Naive B cell (primary cell): Measurements from ENCODE around the gene NRDE2. TPM values are rescaled to one million over a fixed set of nuclear protein-coding genes. Genes with fewer than 3 reads are reported as not detected.

Experiments
- ATAC-seq, 2 donors: fragments of 150-1000 bp; cut with Tn5 transposase; 2 replicates each; pipeline ENCODE4 v1.10.0; 2021; ENCODE audit warnings: low read depth in 2 of 2, mild to moderate bottlenecking in 2 of 2, moderate library complexity in 2 of 2
- DNase-seq: peaks from one replicate; pipeline ENCODE4 v3.0.0; 2022
- H3K27ac Mint-ChIP-seq, 6 donors: one replicate each; pipeline ENCODE4 v1.8.0; 2020 to 2022; ENCODE audit warnings: mild to moderate bottlenecking in 6 of 6, mixed read lengths in 6 of 6, moderate library complexity in 5 of 6, inconsistent platforms in 2 of 6
- H3K27me3 Mint-ChIP-seq, 3 donors: one replicate each; pipeline ENCODE4 v1.8.0; 2021 to 2022; ENCODE audit warnings: mixed read lengths in 3 of 3, mild to moderate bottlenecking in 1 of 3
- H3K36me3 Mint-ChIP-seq, 2 donors: one replicate each; pipeline ENCODE4 v1.8.0; 2020 to 2022; ENCODE audit warnings: mixed read lengths in 2 of 2, inconsistent platforms in 1 of 2, mild to moderate bottlenecking in 1 of 2
- H3K4me1 Mint-ChIP-seq, 3 donors: one replicate each; pipeline ENCODE4 v1.8.0; 2020 to 2022; ENCODE audit warnings: mixed read lengths in 3 of 3, inconsistent platforms in 1 of 3, mild to moderate bottlenecking in 1 of 3, moderate library complexity in 1 of 3
- H3K4me3 Mint-ChIP-seq, 8 donors: one replicate each; pipeline ENCODE4 v1.8.0; 2020 to 2022; ENCODE audit warnings: mild to moderate bottlenecking in 8 of 8, mixed read lengths in 8 of 8, moderate library complexity in 8 of 8, inconsistent platforms in 2 of 8
- H3K9me3 Mint-ChIP-seq, 7 donors: one replicate each; pipeline ENCODE4 v1.8.0; 2020 to 2022; ENCODE audit warnings: mixed read lengths in 7 of 7, mild to moderate bottlenecking in 5 of 7, inconsistent platforms in 2 of 7, moderate library complexity in 1 of 7
- polyA plus RNA-seq, 6 donors: library from polyadenylated mRNA; unstranded; fragments of 300-500 nt; fragmentation: Illumina TruSeq; gene quantifications; one replicate each; pipeline ENCODE4 v1.2.3, GENCODE V29; 2021; ENCODE audit warnings: low read depth in 6 of 6

Gene NRDE2
- polyA plus RNA-seq, 6 donors from 2014 or later, result 9.9 to 21.0 (median 15.2) TPM

GRCh38 chr14:90281756-90282155, 50.0 kb downstream of the NRDE2 start:
- Mint-ChIP-seq H3K36me3 (peaks cover 0 to 6% of the 10 kb centered on the region in 2 donors), H3K4me3 (no peak overlapping the region), H3K27ac (peak overlapping the region in 1 of 6 donors; percentile 62), H3K9me3 (no peaks in the 10 kb centered on the region), H3K4me1 (peaks cover 0 to 2% (median 0%) of the 10 kb centered on the region in 3 donors), H3K27me3 (no peaks in the 10 kb centered on the region)
- no peak for DNase-seq
- ATAC-seq, result no peak

- no peak for ATAC-seq
- DNase-seq, result no peak
- H3K4me1 Mint-ChIP-seq, result peaks cover 0 to 2% (median 0%) of the 10 kb centered on the region in 3 donors
- peaks cover 0 to 8% of the 10 kb centered on the region in 2 donors for H3K36me3 Mint-ChIP-seq
- H3K27ac Mint-ChIP-seq, result no peak overlapping the region
- no peak overlapping the region for H3K4me3 Mint-ChIP-seq
- H3K9me3 Mint-ChIP-seq, result no peaks in the 10 kb centered on the region
- H3K27me3 Mint-ChIP-seq, result no peaks in the 10 kb centered on the region
These were observed 50.5 kb downstream of the NRDE2 start for GRCh38 chr14:90281261-90281660.

GRCh38 chr14:90280096-90280495, 51.6 kb downstream of the NRDE2 start:
- Mint-ChIP-seq H3K9me3 (no peaks in the 10 kb centered on the region), H3K36me3 (peaks cover 0 to 4% of the 10 kb centered on the region in 2 donors), H3K4me1 (peaks cover 0 to 2% (median 0%) of the 10 kb centered on the region in 3 donors), H3K4me3 (no peak overlapping the region), H3K27ac (peak overlapping the region in 1 of 6 donors; percentile 44), H3K27me3 (no peaks in the 10 kb centered on the region)
- DNase-seq (no peak), ATAC-seq (no peak)

- no peaks in the 10 kb centered on the region for H3K9me3 Mint-ChIP-seq
- H3K27me3 Mint-ChIP-seq, result no peaks in the 10 kb centered on the region
- H3K36me3 Mint-ChIP-seq, result peaks cover 0 to 4% of the 10 kb centered on the region in 2 donors
- H3K27ac Mint-ChIP-seq, result no peak overlapping the region
- DNase-seq (no peak), ATAC-seq (no peak)
- no peak overlapping the region for H3K4me3 Mint-ChIP-seq
- H3K4me1 Mint-ChIP-seq, result peaks cover 0 to 2% (median 0%) of the 10 kb centered on the region in 3 donors
These were observed 53.3 kb downstream of the NRDE2 start for GRCh38 chr14:90278199-90279175.

- Mint-ChIP-seq H3K27ac (peak overlapping the region in 1 of 6 donors; percentile 89), H3K4me3 (no peak overlapping the region), H3K4me1 (peaks cover 0 to 2% (median 0%) of the 10 kb centered on the region in 3 donors), H3K27me3 (no peaks in the 10 kb centered on the region), H3K9me3 (no peaks in the 10 kb centered on the region), H3K36me3 (peaks cover 0 to 8% of the 10 kb centered on the region in 2 donors)
- ATAC-seq (no peak), DNase-seq (no peak)
These were observed 54.1 kb downstream of the NRDE2 start for GRCh38 chr14:90277581-90278198.

GRCh38 chr14:90276646-90277367, 54.9 kb downstream of the NRDE2 start:
- H3K27me3 Mint-ChIP-seq, result no peaks in the 10 kb centered on the region
- DNase-seq (no peak), ATAC-seq (no peak)
- H3K9me3 Mint-ChIP-seq, result no peaks in the 10 kb centered on the region
- H3K27ac Mint-ChIP-seq, result peak overlapping the region in 1 of 6 donors; percentile 89
- peaks cover 0 to 2% (median 0%) of the 10 kb centered on the region in 3 donors for H3K4me1 Mint-ChIP-seq
- no peak overlapping the region for H3K4me3 Mint-ChIP-seq
- peaks cover 0 to 8% of the 10 kb centered on the region in 2 donors for H3K36me3 Mint-ChIP-seq

DNA sequence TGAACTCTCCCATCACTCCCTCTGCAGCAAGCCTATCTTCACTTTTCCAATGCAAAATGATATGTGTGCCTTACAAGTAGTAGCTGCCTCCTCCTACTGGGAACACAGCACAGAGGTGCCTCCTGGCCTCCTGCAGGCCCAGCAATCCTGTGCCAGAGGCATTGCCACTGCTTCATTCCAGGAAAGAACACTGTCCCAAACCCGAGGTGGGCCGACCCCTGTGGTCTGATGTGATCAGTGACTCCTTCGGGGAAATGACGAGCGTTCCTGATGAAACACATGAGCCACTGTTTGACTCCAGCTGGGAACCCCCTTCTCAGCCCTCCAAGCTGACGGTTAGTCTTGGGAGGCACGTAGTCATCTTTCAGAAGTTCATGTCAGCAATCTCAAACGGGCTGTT, 55.9 kb downstream of the NRDE2 start:
- Mint-ChIP-seq H3K36me3 (peaks cover 0 to 8% of the 10 kb centered on the region in 2 donors), H3K27ac (peak overlapping the region in 2 of 6 donors; percentile 41 to 62), H3K4me3 (peak overlapping the region in 1 of 8 donors; percentile 24), H3K27me3 (no peaks in the 10 kb centered on the region), H3K4me1 (peaks cover 0 to 2% (median 0%) of the 10 kb centered on the region in 3 donors), H3K9me3 (no peaks in the 10 kb centered on the region)
- ATAC-seq (no peak), DNase-seq (no peak)

GRCh38 chr14:90275458-90275814, 56.3 kb downstream of the NRDE2 start:
- ATAC-seq (no peak), DNase-seq (no peak)
- peaks cover 0 to 2% (median 0%) of the 10 kb centered on the region in 3 donors for H3K4me1 Mint-ChIP-seq
- no peaks in the 10 kb centered on the region for H3K9me3 Mint-ChIP-seq
- no peak overlapping the region for H3K4me3 Mint-ChIP-seq
- peak overlapping the region in 2 of 6 donors; percentile 41 to 62 for H3K27ac Mint-ChIP-seq
- peaks cover 0 to 8% of the 10 kb centered on the region in 2 donors for H3K36me3 Mint-ChIP-seq
- H3K27me3 Mint-ChIP-seq, result no peaks in the 10 kb centered on the region

DNA sequence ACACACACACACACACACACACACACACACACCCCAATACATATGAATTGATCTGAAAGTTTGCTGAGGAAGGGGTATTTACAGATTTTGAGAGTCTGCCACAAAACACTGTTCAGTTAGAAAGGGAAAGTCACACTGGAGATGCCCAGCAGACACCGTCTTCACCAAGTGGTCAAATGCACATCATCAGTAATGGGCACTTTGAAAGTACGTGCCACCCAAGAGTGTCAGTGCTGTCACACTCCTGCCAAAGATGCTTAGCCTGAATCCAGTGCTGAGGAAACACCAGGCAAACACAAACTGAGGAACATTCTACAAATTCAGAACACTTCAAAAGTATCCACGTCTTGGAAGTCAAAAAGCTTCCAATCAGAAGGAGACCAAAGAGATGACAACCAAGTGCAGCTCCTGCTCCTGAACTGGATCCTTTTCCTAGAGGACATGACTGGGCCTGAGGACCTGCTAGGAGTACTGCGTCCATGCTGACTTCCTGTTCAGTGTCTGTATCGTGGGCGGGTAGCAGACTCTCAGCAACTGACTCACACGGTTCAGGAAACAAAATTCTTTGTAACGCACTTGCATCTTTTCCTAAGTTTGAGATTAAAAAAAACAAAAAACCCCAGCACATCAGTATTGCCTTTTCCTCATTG, 56.8 kb downstream of the NRDE2 start:
- no peak for ATAC-seq
- peaks cover 0 to 2% (median 0%) of the 10 kb centered on the region in 3 donors for H3K4me1 Mint-ChIP-seq

GRCh38 chr14:90274019-90274418, 57.7 kb downstream of the NRDE2 start:
- DNase-seq (no peak), ATAC-seq (no peak)
- Mint-ChIP-seq H3K4me1 (peaks cover 0 to 2% (median 0%) of the 10 kb centered on the region in 3 donors), H3K9me3 (no peaks in the 10 kb centered on the region), H3K27me3 (no peaks in the 10 kb centered on the region), H3K4me3 (peak overlapping the region in 1 of 8 donors; percentile 22), H3K27ac (peak overlapping the region in 4 of 6 donors; percentile 39 to 83 (median 74)), H3K36me3 (peaks cover 4 to 22% of the 10 kb centered on the region in 2 donors)

More for the DNA sequence above, 56.8 kb downstream of the NRDE2 start:
- Mint-ChIP-seq H3K4me3 (peak overlapping the region in 1 of 8 donors; percentile 9), H3K27me3 (no peaks in the 10 kb centered on the region), H3K36me3 (peaks cover 0 to 13% of the 10 kb centered on the region in 2 donors), H3K27ac (peak overlapping the region in 1 of 6 donors; percentile 13), H3K9me3 (no peaks in the 10 kb centered on the region)
- DNase-seq, result no peak

DNA sequence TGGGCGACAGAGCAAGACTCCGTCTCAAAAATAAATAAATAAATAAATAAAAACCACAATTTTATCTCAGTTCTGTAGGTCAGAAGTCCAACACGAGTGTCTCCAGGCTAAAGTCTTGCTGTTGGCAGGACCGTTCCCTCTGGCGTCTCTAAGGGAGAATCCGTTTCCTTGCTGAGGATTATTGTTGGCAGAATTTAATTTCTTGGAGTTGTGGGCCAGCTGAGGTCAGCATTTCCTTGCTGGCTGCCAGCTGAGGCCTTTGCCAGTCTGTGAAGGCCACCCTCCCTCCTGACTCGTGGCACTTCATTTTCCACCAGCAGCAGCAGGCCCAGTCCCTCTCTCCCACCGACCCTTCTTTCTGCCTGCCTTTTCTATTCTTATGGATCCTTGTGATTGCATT, 58.2 kb downstream of the NRDE2 start:
- Mint-ChIP-seq H3K4me1 (peaks cover 0 to 2% (median 0%) of the 10 kb centered on the region in 3 donors), H3K36me3 (peaks cover 9 to 23% of the 10 kb centered on the region in 2 donors), H3K27me3 (no peaks in the 10 kb centered on the region), H3K4me3 (no peak overlapping the region), H3K9me3 (no peaks in the 10 kb centered on the region), H3K27ac (peak overlapping the region in 3 of 6 donors; percentile 39 to 83 (median 75))
- DNase-seq (no peak), ATAC-seq (no peak)

DNA sequence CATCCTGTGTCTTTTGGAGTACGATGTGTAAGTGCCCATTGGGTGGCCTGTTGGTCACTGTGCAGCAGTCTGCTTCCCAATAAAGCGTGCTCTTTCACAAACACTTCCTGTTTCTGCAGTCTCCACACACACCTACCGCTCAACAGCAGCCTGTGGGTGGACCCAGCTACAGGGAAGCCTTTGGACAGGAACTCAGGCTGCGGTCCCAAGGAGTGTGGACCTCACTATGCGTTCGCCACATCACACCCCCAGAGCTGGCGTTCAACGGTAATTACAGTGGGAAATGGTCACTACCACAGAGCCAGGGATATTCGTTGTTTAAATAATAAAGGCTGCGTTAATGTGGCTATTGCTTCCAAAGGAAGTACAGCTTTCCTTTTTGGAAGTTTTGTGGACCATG, 59.2 kb downstream of the NRDE2 start:
- Mint-ChIP-seq H3K27ac (no peak overlapping the region), H3K4me1 (peaks cover 0 to 2% (median 0%) of the 10 kb centered on the region in 3 donors), H3K36me3 (peaks cover 9 to 23% of the 10 kb centered on the region in 2 donors), H3K4me3 (no peak overlapping the region), H3K9me3 (no peaks in the 10 kb centered on the region), H3K27me3 (no peaks in the 10 kb centered on the region)
- no peak for ATAC-seq
- no peak for DNase-seq

- H3K36me3 Mint-ChIP-seq, result peaks cover 20 to 34% of the 10 kb centered on the region in 2 donors
- ATAC-seq, result no peak
These were observed 63.3 kb downstream of the NRDE2 start for GRCh38 chr14:90268420-90268819.

More at GRCh38 chr14:90268420-90268819, 63.3 kb downstream of the NRDE2 start:
- H3K27me3 Mint-ChIP-seq, result no peaks in the 10 kb centered on the region
- no peaks in the 10 kb centered on the region for H3K4me1 Mint-ChIP-seq
- no peaks in the 10 kb centered on the region for H3K9me3 Mint-ChIP-seq
- H3K4me3 Mint-ChIP-seq, result no peak overlapping the region
- no peak for DNase-seq
- no peak overlapping the region for H3K27ac Mint-ChIP-seq
